HuH-7.5 (cell line): ENCODE results near the gene TMEM63A.
"Not testable (repeated sequence)": the region's sequence is repeated elsewhere in the genome, so short reads cannot be mapped to it uniquely, and the experiment has no call there.

Experiments used
- DNase-seq: peaks from one replicate; pipeline ENCODE4 v3.0.0; 2011; ENCODE audit warnings: low spot score

Gene TMEM63A

DNA sequence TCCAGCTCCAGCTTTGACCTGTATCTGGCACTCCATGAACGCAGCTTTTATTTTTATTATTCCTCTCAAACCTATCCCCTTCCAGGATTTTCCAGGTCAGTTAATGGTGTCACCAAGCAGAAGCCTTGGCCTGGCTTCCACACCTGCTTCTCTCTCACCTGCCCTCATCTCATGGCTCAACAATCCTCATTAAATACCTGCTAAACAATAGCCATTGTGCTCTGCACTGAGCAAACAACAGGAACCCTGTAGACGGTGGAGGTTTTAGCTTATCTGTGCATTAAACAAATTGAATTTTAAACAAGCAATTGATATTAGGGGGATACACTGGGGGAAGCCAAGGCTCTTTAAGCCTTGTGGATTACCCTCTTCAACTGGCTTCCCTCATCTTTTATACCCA is 26.6 kb upstream of the TMEM63A start:
- no peak for DNase-seq

- DNase-seq: no peak
Measured at GRCh38 chr1:225908013-225908640, 25.9 kb upstream of the TMEM63A start.

GRCh38 chr1:225907341-225907740 is 25.2 kb upstream of the TMEM63A start:
- DNase-seq: no peak

- DNase-seq: no peak
Measured at GRCh38 chr1:225906467-225906866, 24.3 kb upstream of the TMEM63A start.

GRCh38 chr1:225903623-225904022 is 21.4 kb upstream of the TMEM63A start:
- DNase-seq: no peak

GRCh38 chr1:225899044-225899925 is 17.1 kb upstream of the TMEM63A start:
- DNase-seq: no peak

DNA sequence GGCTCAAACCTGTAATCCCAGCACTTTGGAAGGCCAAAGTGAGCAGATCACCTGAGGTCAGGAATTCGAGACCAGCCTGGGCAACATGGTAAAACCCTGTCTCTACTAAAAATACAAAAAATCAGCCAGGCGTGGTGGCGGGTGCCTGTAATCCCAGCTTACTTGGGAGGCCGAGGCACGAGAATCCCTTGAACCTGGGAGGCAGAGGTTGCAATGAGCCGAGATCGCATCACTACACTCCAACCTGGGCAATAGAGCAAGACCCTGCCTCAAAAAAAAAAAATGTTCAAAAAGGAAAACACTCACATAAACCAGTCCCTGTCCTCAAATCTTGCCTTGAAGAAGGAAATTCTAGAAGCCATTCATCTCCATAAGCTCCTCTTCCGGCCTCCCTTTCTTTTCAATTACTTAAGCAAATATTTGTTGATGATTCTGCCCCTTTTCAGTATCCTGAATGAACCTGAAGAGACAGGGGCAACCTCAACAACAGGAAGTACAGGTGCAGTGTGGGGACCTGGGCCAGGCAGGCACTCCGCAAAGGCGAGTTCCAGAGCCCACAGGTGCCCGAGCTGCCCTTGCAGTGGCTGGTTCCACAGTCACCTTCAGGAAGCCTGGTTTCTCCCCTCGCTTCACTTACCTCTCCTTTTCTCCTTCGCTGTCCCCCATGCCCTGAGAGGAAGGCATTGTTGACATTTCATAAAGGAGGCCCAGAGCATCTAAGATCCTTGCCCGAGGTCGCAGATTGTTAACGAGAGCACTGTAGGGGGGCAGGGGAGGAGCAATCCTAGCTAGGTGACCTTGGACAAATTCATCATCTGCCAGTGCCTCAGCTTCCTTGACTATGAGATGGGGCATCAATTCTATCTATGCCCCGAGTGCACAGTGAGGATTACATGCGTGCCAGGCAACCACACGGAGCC is 15.7 kb upstream of the TMEM63A start:
- no peak for DNase-seq

DNA sequence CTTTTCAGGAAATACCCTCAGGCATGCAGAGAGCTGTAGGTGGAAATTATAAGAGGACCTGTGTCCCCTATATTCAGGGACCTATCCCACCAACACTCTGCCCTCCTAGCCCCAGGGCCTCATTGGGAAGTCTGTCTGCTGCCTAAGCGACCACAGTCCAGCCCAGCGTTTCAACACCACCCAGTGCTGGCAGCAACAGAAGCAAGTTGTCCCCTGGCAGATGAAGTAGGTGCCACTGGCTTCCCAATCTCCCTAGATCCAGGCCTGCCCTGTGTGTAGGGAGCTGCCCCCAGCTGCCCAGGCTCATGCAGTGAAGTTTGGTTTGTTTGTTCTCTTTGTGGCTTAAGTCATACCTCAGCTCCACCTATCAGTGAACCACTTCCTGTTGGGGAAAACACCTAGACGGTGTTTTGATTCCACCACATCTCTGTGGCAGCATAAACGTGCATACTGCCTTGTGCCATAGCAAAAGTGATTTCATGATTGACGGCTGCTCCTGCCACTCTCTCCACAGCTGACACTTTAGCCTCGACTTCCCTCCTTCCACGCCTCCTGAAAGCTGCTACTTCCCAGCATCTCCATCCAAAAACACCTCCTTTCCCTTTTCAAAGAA is 14.9 kb upstream of the TMEM63A start:
- peak; percentile 76 for DNase-seq

GRCh38 chr1:225896494-225896893 is 14.3 kb upstream of the TMEM63A start:
- DNase-seq: no peak

GRCh38 chr1:225892307-225892706 is 10.1 kb upstream of the TMEM63A start:
- no peak for DNase-seq

DNA sequence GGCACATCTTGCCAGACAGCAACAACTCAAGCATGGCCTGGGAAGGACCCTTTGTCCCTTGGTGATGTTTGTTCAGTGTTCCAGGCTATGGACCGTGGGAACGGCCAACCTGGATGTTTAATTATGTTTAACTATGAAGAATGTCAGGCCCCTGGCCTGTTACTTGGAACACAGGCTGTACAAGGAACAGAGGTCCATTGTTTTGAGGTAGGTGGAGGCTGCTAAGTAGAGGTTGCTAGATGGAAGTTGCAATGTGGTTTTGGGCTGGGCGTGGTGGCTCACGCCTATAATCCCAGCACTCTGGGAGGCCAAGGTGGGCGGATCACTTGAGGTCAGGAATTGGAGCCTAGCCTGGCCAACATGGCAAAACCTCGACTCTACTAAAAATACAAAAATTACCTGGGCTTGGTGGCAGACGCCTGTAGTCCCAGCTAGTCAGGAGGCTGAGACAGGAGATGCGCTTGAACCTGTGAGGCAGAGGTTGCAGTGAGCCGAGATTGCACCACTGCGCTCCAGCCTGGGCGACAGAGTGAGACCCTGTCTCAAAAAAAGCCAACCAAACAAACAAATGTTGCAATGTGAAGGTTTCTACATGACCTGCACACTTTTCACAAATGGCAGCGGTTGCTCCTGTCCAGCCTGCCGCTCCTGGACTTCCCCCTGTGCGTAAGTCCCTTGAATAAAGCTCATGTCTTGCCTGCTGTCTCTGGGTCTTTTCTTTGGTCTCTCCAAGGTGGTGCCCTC is 9.2 kb upstream of the TMEM63A start:
- DNase-seq: no peak

- DNase-seq: no peak
Measured at GRCh38 chr1:225890346-225891228, 8.4 kb upstream of the TMEM63A start.

GRCh38 chr1:225889743-225890142 is 7.6 kb upstream of the TMEM63A start:
- no peak for DNase-seq

DNA sequence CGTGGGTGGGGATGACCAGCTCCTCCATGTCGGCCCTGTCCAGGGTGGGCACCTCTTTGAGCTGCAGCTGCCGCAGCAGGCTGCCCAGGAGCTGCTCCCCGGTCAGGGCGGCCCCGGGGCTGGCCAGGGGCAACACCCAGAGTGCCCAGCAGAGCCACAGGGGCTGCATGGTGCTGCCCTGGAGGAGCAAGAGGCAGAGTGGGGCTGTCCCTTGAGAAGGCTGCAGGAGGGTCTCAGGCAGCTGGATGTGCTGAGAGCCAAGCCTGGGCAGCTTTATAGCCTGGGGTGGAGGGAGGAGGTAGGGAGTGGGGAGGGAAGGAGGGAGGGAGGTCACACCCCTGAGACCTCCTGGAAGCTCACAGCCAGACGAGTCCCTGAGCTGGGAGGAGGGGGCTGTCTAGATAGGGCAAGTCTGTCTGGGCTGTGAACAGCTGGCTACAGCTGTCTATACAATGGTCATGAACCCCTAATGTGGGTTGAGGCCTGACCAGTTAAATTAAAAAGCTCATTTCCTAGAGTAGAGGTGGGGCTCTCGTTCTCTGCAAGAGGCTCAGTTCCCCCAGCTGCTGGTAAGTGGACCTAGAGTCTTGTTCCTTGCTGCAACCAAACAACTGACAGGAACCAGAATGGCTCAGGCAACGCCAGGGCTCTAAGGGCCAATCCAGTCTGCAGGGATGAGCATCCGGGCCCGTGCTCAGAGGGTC is 6.9 kb upstream of the TMEM63A start, which contains the start of gene LEFTY1:
LEFTY1 (minus strand) TSS at position 249 of the 704 bp plus-strand sequence; CDS start at position 169, 80 bp downstream.
- DNase-seq: no peak

GRCh38 chr1:225888289-225888897 is 6.2 kb upstream of the TMEM63A start:
- no peak for DNase-seq

DNA sequence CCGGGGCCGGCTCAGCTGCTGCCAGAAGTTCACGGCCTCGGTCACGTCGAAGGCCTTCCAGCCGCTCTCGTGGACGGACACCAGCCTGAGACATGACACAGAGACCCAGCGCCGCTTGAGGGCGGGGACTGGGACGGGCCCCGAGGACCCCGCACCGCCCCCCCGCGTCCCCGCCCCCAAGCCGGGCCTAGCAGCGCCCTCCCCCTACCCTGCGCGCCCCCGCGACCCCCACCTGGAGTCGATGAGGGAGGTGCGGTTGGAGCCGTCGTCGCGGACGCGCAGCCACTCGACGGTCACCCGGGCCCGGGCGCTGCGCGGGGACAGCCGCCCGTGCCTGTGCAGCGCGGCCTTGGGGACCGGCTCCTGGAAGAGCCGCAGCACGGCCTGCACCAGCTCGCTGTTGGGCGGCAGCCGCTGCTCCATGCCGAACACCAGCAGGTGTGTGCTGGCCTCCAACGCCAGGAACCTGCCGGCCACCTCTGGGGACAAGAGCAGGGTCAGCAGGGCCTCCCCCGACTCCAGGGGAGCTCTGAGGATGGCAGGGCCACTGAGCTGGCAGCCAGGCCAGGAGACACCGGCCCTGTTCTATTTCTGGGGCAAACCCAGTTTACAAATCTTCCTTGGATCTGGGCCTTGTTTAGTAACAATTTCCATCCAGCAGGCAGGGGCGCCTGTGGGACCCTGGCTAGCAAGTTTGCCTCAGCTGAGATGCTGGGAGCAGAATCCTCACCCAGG is 5.5 kb upstream of the TMEM63A start:
- DNase-seq: not testable (repeated sequence)

- no peak for DNase-seq
Measured at GRCh38 chr1:225887030-225887314, 4.8 kb upstream of the TMEM63A start.
